Panc1 (cell line): ENCODE data around the gene MEIS2.

Experiments
- POLR2AphosphoS5 ChIP-seq: IDR thresholded peaks from 2 replicates; pipeline ENCODE4 v1.6.1; 2012; ENCODE audit warnings: mild to moderate bottlenecking, low read depth, low read length, moderate library complexity
- SIN3A ChIP-seq: IDR thresholded peaks from 2 replicates; pipeline ENCODE4 v1.6.1; 2012; ENCODE audit warnings: low read depth, mild to moderate bottlenecking, low read length, moderate library complexity, borderline replicate concordance; ENCODE audit not compliant: insufficient read depth
- TCF7L2 ChIP-seq: IDR thresholded peaks from 2 replicates; pipeline ENCODE4 v1.6.1; 2011; ENCODE audit warnings: mild to moderate bottlenecking, low read depth, low read length, inconsistent platforms
- TF ChIP-seq, protein P1 (sequence below), 2 experiments: IDR thresholded peaks; 2 replicates each; pipeline ENCODE4 v1.6.1; 2011 to 2012; ENCODE audit warnings: low read depth in 2 of 2, control low read depth in 1 of 2, low read length in 1 of 2, mild to moderate bottlenecking in 1 of 2, moderate library complexity in 1 of 2; ENCODE audit not compliant: insufficient read depth in 1 of 2
- TF ChIP-seq, protein P2 (sequence below): fragments of 450-650 bp; IDR thresholded peaks from 2 replicates; pipeline ENCODE4 v1.5.1; 2017; ENCODE audit warnings: mild to moderate bottlenecking

DNA sequence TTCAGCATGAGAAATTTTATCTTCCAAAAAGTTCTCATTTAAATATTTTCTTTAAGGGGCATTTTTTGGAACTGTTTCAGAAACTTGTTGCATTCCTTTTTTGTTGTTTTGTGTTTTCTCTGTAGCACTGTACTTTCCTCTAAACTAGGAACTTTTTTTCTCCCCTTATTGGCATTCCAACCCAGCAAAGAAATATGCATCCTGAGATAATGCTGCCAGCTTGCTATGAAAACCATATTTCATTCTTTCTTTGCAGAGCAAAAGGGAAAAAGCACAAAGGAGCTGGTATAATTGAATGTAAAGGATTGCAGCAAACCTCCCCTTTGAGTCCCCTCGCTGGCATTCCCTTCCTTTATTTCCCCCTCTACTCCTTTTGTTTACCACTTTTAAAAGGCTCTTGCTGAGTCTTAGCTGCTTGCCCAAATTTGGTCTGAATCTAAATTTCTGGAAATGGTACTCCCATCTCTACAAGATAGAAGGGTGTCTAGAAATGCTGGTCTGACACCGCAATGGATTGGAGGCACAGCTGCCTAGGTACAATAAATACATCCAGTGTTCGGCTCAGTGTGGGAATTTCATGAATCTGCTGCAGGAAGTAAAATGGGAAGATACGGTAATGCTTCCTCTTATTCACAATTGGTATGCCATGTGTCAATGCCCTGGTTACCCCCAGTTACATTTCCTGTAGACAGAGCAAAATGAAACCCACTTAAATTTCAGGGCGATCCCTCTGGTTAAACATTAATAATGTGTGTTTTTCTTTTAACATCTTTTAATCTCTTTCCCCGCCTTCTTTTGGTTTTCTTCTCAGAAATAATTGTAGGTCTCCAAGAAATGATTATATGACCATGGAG is 156.6 kb downstream of the MEIS2 start:
- no peak for TF ChIP-seq POLR2AphosphoS5
- TF ChIP-seq, protein P1, sequence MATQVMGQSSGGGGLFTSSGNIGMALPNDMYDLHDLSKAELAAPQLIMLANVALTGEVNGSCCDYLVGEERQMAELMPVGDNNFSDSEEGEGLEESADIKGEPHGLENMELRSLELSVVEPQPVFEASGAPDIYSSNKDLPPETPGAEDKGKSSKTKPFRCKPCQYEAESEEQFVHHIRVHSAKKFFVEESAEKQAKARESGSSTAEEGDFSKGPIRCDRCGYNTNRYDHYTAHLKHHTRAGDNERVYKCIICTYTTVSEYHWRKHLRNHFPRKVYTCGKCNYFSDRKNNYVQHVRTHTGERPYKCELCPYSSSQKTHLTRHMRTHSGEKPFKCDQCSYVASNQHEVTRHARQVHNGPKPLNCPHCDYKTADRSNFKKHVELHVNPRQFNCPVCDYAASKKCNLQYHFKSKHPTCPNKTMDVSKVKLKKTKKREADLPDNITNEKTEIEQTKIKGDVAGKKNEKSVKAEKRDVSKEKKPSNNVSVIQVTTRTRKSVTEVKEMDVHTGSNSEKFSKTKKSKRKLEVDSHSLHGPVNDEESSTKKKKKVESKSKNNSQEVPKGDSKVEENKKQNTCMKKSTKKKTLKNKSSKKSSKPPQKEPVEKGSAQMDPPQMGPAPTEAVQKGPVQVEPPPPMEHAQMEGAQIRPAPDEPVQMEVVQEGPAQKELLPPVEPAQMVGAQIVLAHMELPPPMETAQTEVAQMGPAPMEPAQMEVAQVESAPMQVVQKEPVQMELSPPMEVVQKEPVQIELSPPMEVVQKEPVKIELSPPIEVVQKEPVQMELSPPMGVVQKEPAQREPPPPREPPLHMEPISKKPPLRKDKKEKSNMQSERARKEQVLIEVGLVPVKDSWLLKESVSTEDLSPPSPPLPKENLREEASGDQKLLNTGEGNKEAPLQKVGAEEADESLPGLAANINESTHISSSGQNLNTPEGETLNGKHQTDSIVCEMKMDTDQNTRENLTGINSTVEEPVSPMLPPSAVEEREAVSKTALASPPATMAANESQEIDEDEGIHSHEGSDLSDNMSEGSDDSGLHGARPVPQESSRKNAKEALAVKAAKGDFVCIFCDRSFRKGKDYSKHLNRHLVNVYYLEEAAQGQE (IDR thresholded peaks at IDR 0.05; ENCODE audit: insufficient read depth in 1 of 2, low read depth in 2 of 2, low read length in 1 of 2) = no peak
- TF ChIP-seq, protein P2, sequence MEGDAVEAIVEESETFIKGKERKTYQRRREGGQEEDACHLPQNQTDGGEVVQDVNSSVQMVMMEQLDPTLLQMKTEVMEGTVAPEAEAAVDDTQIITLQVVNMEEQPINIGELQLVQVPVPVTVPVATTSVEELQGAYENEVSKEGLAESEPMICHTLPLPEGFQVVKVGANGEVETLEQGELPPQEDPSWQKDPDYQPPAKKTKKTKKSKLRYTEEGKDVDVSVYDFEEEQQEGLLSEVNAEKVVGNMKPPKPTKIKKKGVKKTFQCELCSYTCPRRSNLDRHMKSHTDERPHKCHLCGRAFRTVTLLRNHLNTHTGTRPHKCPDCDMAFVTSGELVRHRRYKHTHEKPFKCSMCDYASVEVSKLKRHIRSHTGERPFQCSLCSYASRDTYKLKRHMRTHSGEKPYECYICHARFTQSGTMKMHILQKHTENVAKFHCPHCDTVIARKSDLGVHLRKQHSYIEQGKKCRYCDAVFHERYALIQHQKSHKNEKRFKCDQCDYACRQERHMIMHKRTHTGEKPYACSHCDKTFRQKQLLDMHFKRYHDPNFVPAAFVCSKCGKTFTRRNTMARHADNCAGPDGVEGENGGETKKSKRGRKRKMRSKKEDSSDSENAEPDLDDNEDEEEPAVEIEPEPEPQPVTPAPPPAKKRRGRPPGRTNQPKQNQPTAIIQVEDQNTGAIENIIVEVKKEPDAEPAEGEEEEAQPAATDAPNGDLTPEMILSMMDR = no peak
- no peak for TF ChIP-seq SIN3A
- TF ChIP-seq TCF7L2 = no peak
